PC-9 (cell line): ENCODE measurements around the gene C14orf132. TPM values are rescaled to one million over a fixed set of nuclear protein-coding genes. Genes with fewer than 3 reads are reported as not detected.

ENCODE experiments used
- Bru-seq: library from RNA; stranded (reverse); fragments of 400-500 nt; gene quantifications from one replicate; lab custom pipeline; 2021; lab: Mats Ljungman, UMichigan
- BruChase-seq, 2 experiments: library from RNA; stranded (reverse); fragments of 400-500 nt; gene quantifications; one replicate each; lab custom pipeline; 2021; lab: Mats Ljungman, UMichigan
- BruUV-seq: library from RNA; stranded (reverse); fragments of 400-500 nt; replicated peaks from 2 replicates; lab custom pipeline; 2021; lab: Mats Ljungman, UMichigan
- CTCF ChIA-PET: fragments of 300-600 bp; sonication (Branson Sonifier 250); formaldehyde crosslinking; loops from one replicate; lab custom pipeline; 2022; ENCODE audit warnings: antibody characterized with exemption; lab: Charles Lee
- POLR2A ChIA-PET: fragments of 300-600 bp; sonication (Branson Sonifier 250); formaldehyde crosslinking; loops from one replicate; lab custom pipeline; 2022; ENCODE audit warnings: antibody characterized with exemption; ENCODE audit not compliant: unreplicated experiment; lab: Charles Lee
- DNase-seq, 2 experiments: peaks; one replicate each; pipeline versions ENCODE4 v3.0.0 to v3.0.0-alpha.2; 2015 to 2022; ENCODE audit warnings: mixed read lengths in 1 of 2
- H2AFZ ChIP-seq: fragments of 200-600 bp; sonication (generic); 2 replicates; pipeline ENCODE4 v1.8.1; 2017; ENCODE audit warnings: antibody characterized with exemption
- H3F3A ChIP-seq: fragments of 200-600 bp; sonication (generic); 2 replicates; pipeline ENCODE4 v1.8.1; 2017; ENCODE audit warnings: antibody characterized with exemption, mild to moderate bottlenecking, low read depth; ENCODE audit not compliant: insufficient read depth
- H3K27ac ChIP-seq: fragments of 200-600 bp; sonication (generic); 2 replicates; pipeline ENCODE4 v1.6.1; 2016; ENCODE audit warnings: mixed run types
- H3K27me3 ChIP-seq: fragments of 200-600 bp; sonication (generic); 2 replicates; pipeline ENCODE4 v1.6.1; 2016; ENCODE audit warnings: low read depth, mixed run types; ENCODE audit not compliant: insufficient read depth
- H3K36me3 ChIP-seq: fragments of 200-600 bp; sonication (generic); 2 replicates; pipeline ENCODE4 v1.6.1; 2016; ENCODE audit warnings: low read depth, mixed run types
- H3K4me1 ChIP-seq: fragments of 200-600 bp; sonication (generic); replicated peaks from 2 replicates; pipeline ENCODE4 v1.6.1; 2016; ENCODE audit warnings: mixed run types; ENCODE audit not compliant: insufficient read depth
- H3K4me2 ChIP-seq: fragments of 200-600 bp; sonication (generic); 2 replicates; pipeline ENCODE4 v1.6.1; 2017; ENCODE audit warnings: mixed run types
- H3K4me3 ChIP-seq: fragments of 200-600 bp; sonication (generic); 2 replicates; pipeline ENCODE4 v1.6.1; 2016; ENCODE audit warnings: mixed run types
- H3K79me2 ChIP-seq: fragments of 200-600 bp; sonication (generic); 2 replicates; pipeline ENCODE4 v1.6.1; 2017; ENCODE audit warnings: low read depth, mixed run types
- H3K9me2 ChIP-seq: fragments of 200-600 bp; sonication (generic); 2 replicates; pipeline ENCODE4 v1.8.1; 2017; ENCODE audit warnings: mild to moderate bottlenecking; ENCODE audit not compliant: insufficient read depth
- H3K9me3 ChIP-seq: fragments of 200-600 bp; sonication (generic); 2 replicates; pipeline ENCODE4 v1.8.1; 2016; ENCODE audit warnings: low read depth; ENCODE audit not compliant: insufficient read depth
- H4K20me1 ChIP-seq: fragments of 200-600 bp; sonication (generic); 2 replicates; pipeline ENCODE4 v1.8.1; 2017; ENCODE audit not compliant: insufficient read depth
- EZH2 ChIP-seq: fragments of 200-600 bp; sonication (generic); IDR thresholded peaks from 2 replicates; pipeline ENCODE4 v1.8.0; 2017; ENCODE audit warnings: antibody characterized with exemption, low read depth
- intact Hi-C: fragments of 100-400 bp; cut with micrococcal nuclease; formaldehyde crosslinking; loops from one replicate; pipeline ENCODE4 v1.10.0; 2022; ENCODE audit not compliant: unreplicated experiment
- long read RNA-seq: library from polyadenylated mRNA; stranded (forward); transcript quantifications from one replicate; pipeline ENCODE4 v2.0.0, GENCODE V29; 2022
- total RNA-seq: library from RNA; stranded (reverse); gene quantifications from 2 replicates; pipeline ENCODE4 v1.2.3, GENCODE V29; 2021
- TF ChIP-seq, protein P1 (sequence below): fragments of 200-600 bp; sonication (generic); conservative IDR thresholded peaks from 2 replicates; pipeline ENCODE4 v1.6.1; 2017; ENCODE audit warnings: mixed run types, antibody characterized with exemption, mild to moderate bottlenecking, moderate library complexity

C14orf132 gene
- total RNA-seq (not detected in 2 replicates), Bru-seq, nascent RNA (not detected), BruChase-seq, experiment 1, labeled RNA remaining after a 2-hour chase (not detected), BruChase-seq, experiment 2, labeled RNA remaining after a 6-hour chase (not detected)
- long read RNA-seq: 0 reads

DNA sequence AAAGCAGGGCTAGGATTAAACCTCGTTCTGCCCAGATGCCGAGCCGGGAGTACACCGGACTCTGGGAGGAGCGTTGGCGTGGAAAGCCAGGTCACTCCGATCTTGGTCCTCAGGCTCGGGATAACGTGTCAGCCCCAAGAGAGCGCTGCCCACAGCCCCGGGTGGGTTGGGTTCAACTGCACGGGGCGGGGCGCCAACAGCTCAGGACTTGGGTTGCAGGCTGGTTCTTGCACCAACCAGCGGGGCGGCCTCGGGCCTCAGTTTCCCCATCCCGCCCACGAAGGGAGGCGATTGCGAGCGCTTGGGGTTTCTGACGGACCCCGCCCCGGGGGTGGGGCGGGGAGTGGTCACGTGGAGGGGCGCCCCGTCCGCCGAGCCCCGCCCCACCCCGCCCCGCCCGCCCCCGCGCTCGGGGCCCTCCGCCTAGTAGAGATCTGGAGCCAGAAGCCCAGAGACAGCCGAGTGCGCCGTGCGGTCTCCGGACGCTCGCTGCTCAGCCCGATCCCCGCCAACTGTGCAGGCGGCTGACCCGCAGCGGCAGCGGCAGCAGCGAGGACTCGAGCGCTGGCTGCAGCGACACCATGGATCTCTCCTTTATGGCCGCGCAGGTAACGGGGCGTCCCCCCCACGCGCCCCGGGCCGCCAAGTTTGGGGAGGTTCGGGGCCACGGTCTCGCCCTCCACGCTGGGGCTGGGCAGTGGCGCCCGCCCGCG lies at the start of gene C14orf132:
Gene C14orf132, plus strand, starts transcription at position 443 of the 713 bp plus-strand sequence. Its CDS starts 139 bp downstream, at position 582.
- Histone ChIP-seq H3K27me3 (peaks cover 16% of the 10 kb centered on the region; the same call in 1 of the 2 replicates), H3K27ac (no peak within 1 kb of the TSS), H3K4me3 (no peak within 1 kb of the TSS), H3K79me2 (no peaks in the 10 kb centered on the region), H3F3A (no peaks in the 10 kb centered on the region), H3K9me2 (no peaks in the 10 kb centered on the region), H2AFZ (no peak within 1 kb of the TSS), H3K4me2 (no peak within 1 kb of the TSS), H4K20me1 (no peaks in the 10 kb centered on the region), H3K36me3 (no peaks in the 10 kb centered on the region), H3K9me3 (no peaks in the 10 kb centered on the region), H3K4me1 (no peaks in the 10 kb centered on the region)
- CTCF ChIA-PET: no interaction called here
- TF ChIP-seq, protein P1, sequence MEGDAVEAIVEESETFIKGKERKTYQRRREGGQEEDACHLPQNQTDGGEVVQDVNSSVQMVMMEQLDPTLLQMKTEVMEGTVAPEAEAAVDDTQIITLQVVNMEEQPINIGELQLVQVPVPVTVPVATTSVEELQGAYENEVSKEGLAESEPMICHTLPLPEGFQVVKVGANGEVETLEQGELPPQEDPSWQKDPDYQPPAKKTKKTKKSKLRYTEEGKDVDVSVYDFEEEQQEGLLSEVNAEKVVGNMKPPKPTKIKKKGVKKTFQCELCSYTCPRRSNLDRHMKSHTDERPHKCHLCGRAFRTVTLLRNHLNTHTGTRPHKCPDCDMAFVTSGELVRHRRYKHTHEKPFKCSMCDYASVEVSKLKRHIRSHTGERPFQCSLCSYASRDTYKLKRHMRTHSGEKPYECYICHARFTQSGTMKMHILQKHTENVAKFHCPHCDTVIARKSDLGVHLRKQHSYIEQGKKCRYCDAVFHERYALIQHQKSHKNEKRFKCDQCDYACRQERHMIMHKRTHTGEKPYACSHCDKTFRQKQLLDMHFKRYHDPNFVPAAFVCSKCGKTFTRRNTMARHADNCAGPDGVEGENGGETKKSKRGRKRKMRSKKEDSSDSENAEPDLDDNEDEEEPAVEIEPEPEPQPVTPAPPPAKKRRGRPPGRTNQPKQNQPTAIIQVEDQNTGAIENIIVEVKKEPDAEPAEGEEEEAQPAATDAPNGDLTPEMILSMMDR: no peak
- no peak for TF ChIP-seq EZH2
- intact Hi-C loops: no loop called here
- no peak for DNase-seq
- POLR2A ChIA-PET: no interaction called here
- no TSS peak for BruUV-seq

DNA sequence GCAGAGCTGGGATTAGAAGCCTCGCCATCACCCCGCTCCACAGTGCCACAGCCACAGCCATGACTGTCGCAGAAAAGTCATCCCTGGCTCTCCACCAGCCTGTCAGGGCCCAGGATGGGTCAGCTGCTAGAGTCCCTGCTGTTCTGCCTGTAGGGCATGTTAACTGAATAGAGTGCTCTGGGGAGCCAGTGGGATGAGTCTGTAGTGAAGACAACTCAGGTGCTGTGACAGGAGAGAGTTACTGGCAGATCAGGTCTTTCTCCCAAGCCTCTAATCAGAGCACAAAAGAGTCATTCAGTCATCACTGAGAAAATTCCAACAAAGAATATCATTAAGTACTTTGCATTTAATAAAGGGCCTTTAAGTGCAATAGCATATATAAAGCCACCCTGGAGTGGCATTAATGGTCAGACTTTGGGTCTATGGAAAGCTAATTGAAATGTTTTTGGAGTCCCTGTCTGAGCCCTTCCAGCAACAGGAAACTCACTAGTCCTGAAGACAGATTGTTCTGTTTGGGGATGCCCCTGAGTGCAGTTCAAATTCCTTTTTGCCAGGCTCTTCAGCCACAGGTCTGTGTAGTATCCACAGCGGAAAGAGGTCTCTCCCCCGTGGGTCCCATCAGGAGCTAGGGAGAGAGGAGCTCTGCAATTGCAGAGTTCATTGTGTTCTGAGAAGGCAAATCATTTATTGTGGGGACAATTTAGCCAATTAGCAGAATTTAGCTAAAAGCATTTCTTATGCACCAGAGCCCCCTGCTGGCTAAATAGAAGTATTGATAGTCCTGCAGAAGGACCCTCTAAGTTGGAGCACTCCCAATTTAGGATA lies 45.2 kb upstream of the C14orf132 start:
- H2AFZ ChIP-seq: no peak overlapping the region
- POLR2A ChIA-PET: no interaction called here
- BruUV-seq: no TSS peak
- H3K4me3 ChIP-seq: no peak overlapping the region
- no peaks in the 10 kb centered on the region for H3K27me3 ChIP-seq
- no peaks in the 10 kb centered on the region for H3F3A ChIP-seq
- H3K9me2 ChIP-seq: no peaks in the 10 kb centered on the region
- CTCF ChIA-PET: no interaction called here
- no peak overlapping the region for H3K27ac ChIP-seq
- no peaks in the 10 kb centered on the region for H3K79me2 ChIP-seq
- intact Hi-C loops: loop anchor here (1.0 kb wide), 1 partner anchor 433 kb away; no protein-coding TSS in a partner anchor
- TF ChIP-seq, protein P1: peak; percentile 83
- no peak for TF ChIP-seq EZH2
- no peaks in the 10 kb centered on the region for H3K36me3 ChIP-seq
- no peaks in the 10 kb centered on the region for H3K4me1 ChIP-seq
- no peaks in the 10 kb centered on the region for H4K20me1 ChIP-seq
- no peak for DNase-seq
- no peak overlapping the region for H3K4me2 ChIP-seq
- no peaks in the 10 kb centered on the region for H3K9me3 ChIP-seq

- no peak overlapping the region for H3K4me3 ChIP-seq
- ChIA-PET POLR2A (no interaction called here), CTCF (no interaction called here)
- no peak overlapping the region for H3K27ac ChIP-seq
- no peaks in the 10 kb centered on the region for H3K36me3 ChIP-seq
- intact Hi-C loops: loop anchor here (1.0 kb wide), 1 partner anchor 433 kb away; no protein-coding TSS in a partner anchor
- no peaks in the 10 kb centered on the region for H3F3A ChIP-seq
- H3K4me1 ChIP-seq: no peaks in the 10 kb centered on the region
- H2AFZ ChIP-seq: no peak overlapping the region
- no peaks in the 10 kb centered on the region for H3K9me3 ChIP-seq
- no TSS peak for BruUV-seq
- H4K20me1 ChIP-seq: no peaks in the 10 kb centered on the region
- no peak overlapping the region for H3K4me2 ChIP-seq
- no peak for TF ChIP-seq EZH2
- TF ChIP-seq, protein P1: peak; percentile 17; the same call in 1 of the 2 replicates
- H3K79me2 ChIP-seq: no peaks in the 10 kb centered on the region
- H3K9me2 ChIP-seq: no peaks in the 10 kb centered on the region
- H3K27me3 ChIP-seq: 0 out of 2 replicates have a peak, but pooled peaks cover under 1% of the 10 kb centered on the region
- no peak for DNase-seq
Observed at GRCh38 chr14:95994593-95994928, 44.6 kb upstream of the C14orf132 start.
